ENCODE results near the gene WWC2. TPM values are rescaled to one million over a fixed set of nuclear protein-coding genes. Genes with fewer than 3 reads are reported as not detected.

Gene WWC2
- 10 to 100 TPM; 26.9 to 45.9 (median 41.4) TPM for total RNA-seq

- no peaks in the 10 kb centered on the region for H3K36me3 ChIP-seq
- intact Hi-C loops (cut with DNase I; ENCODE audit: low total_unique reads): no loop called here
- no peaks in the 10 kb centered on the region for H3K27me3 ChIP-seq
- no peaks in the 10 kb centered on the region for H3K4me1 ChIP-seq
- H3K9me3 ChIP-seq: no peaks in the 10 kb centered on the region
- peak within 1 kb of the TSS; percentile 92 to 98 for H3K27ac ChIP-seq
- H3K4me3 ChIP-seq: peak within 1 kb of the TSS; percentile 59 to 90
- peak; percentile 76 to 89 for TF ChIP-seq POLR2A (IDR thresholded peaks at IDR 0.05)
- TF ChIP-seq, protein P1, sequence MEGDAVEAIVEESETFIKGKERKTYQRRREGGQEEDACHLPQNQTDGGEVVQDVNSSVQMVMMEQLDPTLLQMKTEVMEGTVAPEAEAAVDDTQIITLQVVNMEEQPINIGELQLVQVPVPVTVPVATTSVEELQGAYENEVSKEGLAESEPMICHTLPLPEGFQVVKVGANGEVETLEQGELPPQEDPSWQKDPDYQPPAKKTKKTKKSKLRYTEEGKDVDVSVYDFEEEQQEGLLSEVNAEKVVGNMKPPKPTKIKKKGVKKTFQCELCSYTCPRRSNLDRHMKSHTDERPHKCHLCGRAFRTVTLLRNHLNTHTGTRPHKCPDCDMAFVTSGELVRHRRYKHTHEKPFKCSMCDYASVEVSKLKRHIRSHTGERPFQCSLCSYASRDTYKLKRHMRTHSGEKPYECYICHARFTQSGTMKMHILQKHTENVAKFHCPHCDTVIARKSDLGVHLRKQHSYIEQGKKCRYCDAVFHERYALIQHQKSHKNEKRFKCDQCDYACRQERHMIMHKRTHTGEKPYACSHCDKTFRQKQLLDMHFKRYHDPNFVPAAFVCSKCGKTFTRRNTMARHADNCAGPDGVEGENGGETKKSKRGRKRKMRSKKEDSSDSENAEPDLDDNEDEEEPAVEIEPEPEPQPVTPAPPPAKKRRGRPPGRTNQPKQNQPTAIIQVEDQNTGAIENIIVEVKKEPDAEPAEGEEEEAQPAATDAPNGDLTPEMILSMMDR (IDR thresholded peaks at IDR 0.05): peak in 3 of 4 experiments; percentile 15 to 50 (median 39)
- peak; percentile 82 to 89 for DNase-seq
These were observed at the start of gene WWC2 for GRCh38 chr4:183098723-183099536. TSS of gene WWC2 (plus strand) at chr4:183099257. CDS start at chr4:183099492, 235 bp downstream.

DNA sequence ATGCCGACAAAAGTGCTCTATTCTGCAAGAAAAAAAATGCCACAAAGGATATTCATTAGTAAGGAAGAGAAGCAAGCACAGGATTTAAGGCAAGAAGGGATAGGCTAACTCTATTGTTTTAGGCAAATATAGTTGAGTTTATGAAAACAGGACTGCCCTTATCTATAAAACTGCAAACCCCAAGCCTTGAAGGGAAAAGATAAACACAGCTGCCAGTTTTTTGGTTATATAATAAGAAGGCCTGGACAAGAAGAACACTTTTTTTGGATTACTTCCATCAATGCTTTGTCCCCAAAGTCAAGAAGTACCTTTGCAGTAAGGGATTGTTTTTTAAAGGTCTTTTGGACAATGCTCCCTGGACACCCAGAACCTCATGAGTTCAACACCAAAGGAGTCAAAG is 45.4 kb upstream of the WWC2 start:
- intact Hi-C loops (cut with DNase I; ENCODE audit: low total_unique reads): no loop called here
- H3K27ac ChIP-seq: no peak overlapping the region

GRCh38 chr4:183057255-183057654 is 41.8 kb upstream of the WWC2 start:
- no peak for DNase-seq
- H3K9me3 ChIP-seq: no peaks in the 10 kb centered on the region

More for the DNA sequence above, 45.4 kb upstream of the WWC2 start:
- DNase-seq: no peak
- Histone ChIP-seq H3K36me3 (no peaks in the 10 kb centered on the region), H3K4me3 (no peak overlapping the region), H3K9me3 (no peaks in the 10 kb centered on the region), H3K4me1 (no peaks in the 10 kb centered on the region), H3K27me3 (no peaks in the 10 kb centered on the region)
- TF ChIP-seq POLR2A (IDR thresholded peaks at IDR 0.05): no peak
- TF ChIP-seq, protein P1 (IDR thresholded peaks at IDR 0.05): no peak

DNA sequence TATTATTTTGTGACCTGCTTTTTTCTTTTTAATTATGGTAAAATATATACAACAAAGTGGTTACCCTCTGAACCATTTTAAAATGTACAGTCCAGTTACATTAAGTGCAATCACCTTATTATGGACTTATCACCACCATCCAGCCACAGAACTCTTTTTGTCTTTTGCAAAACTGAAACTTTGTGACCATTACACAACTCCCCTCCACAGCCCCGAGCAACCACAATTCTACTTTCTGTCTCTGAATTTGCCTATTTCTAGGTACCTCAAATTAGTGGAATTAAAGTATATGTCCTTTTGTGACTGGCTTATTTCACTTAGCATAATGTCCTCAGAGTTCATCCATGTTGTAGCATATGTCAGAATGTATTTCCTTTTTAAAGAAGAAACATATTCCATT is 39.3 kb upstream of the WWC2 start:
- no peak for TF ChIP-seq POLR2A (IDR thresholded peaks at IDR 0.05)
- TF ChIP-seq, protein P1 (IDR thresholded peaks at IDR 0.05): no peak
- Histone ChIP-seq H3K27ac (no peak overlapping the region), H3K27me3 (no peaks in the 10 kb centered on the region), H3K9me3 (no peaks in the 10 kb centered on the region), H3K36me3 (no peaks in the 10 kb centered on the region), H3K4me1 (no peaks in the 10 kb centered on the region), H3K4me3 (no peak overlapping the region)
- DNase-seq: no peak
- intact Hi-C loops (cut with DNase I; ENCODE audit: low total_unique reads): no loop called here

More at GRCh38 chr4:183057255-183057654, 41.8 kb upstream of the WWC2 start:
- Histone ChIP-seq H3K4me1 (no peaks in the 10 kb centered on the region), H3K36me3 (no peaks in the 10 kb centered on the region), H3K27me3 (no peaks in the 10 kb centered on the region), H3K27ac (no peak overlapping the region), H3K4me3 (no peak overlapping the region)
- TF ChIP-seq POLR2A (IDR thresholded peaks at IDR 0.05): no peak
- TF ChIP-seq, protein P1 (IDR thresholded peaks at IDR 0.05): no peak
- intact Hi-C loops (cut with DNase I; ENCODE audit: low total_unique reads): no loop called here

- Histone ChIP-seq H3K27me3 (no peaks in the 10 kb centered on the region), H3K9me3 (no peaks in the 10 kb centered on the region), H3K27ac (no peak overlapping the region), H3K4me1 (no peaks in the 10 kb centered on the region), H3K36me3 (no peaks in the 10 kb centered on the region), H3K4me3 (no peak overlapping the region)
- DNase-seq: no peak
- no peak for TF ChIP-seq POLR2A (IDR thresholded peaks at IDR 0.05)
- TF ChIP-seq, protein P1 (IDR thresholded peaks at IDR 0.05): no peak
- intact Hi-C loops (cut with DNase I; ENCODE audit: low total_unique reads): no loop called here
These were observed 30.6 kb upstream of the WWC2 start for GRCh38 chr4:183068502-183068901.

Measured in uterus (tissue), 4 donors.